Stomach (tissue), 4 donors: ENCODE measurements around the gene TMEM178B.

Experiments used
- CTCF ChIP-seq, 7 experiments: fragments of 450-650 bp in 4 of 7; fragments of 200-600 bp in 3 of 7; sonication (generic) in 3 of 7; IDR thresholded peaks; one replicate each; pipeline ENCODE4 v1.5.1; 2016 to 2019; ENCODE audit warnings: antibody characterized with exemption in 7 of 7, control low read depth in 2 of 7, mild to moderate bottlenecking in 1 of 7
- EP300 ChIP-seq: sonication (generic); formaldehyde crosslinking; IDR thresholded peaks from one replicate; pipeline ENCODE4 v1.6.1; 2017; ENCODE audit warnings: antibody characterized with exemption
- POLR2A ChIP-seq, 4 donors: fragments of 450-650 bp; IDR thresholded peaks; one replicate each; pipeline ENCODE4 v1.6.1; 2016; ENCODE audit warnings: antibody characterized with exemption in 4 of 4, control low read depth in 2 of 4, mild to moderate bottlenecking in 1 of 4, moderate library complexity in 1 of 4
- POLR2AphosphoS5 ChIP-seq, 3 donors: sonication (generic); formaldehyde crosslinking; IDR thresholded peaks; one replicate each; pipeline ENCODE4 v1.6.1; 2016; ENCODE audit warnings: antibody characterized with exemption in 3 of 3

- TF ChIP-seq EP300 (no peak), CTCF (IDR thresholded peaks at IDR 0.05) (no peak), POLR2A (IDR thresholded peaks at IDR 0.05) (no peak), POLR2AphosphoS5 (IDR thresholded peaks at IDR 0.05) (no peak)
Observed at GRCh38 chr7:141355032-141355431, 281.2 kb downstream of the TMEM178B start.
